OCI-LY7 (cell line): ENCODE data around the gene SEC22A.

Experiments used
- EZH2phosphoT487 ChIP-seq: fragments of 200-600 bp; sonication (generic); IDR thresholded peaks from 2 replicates; pipeline ENCODE4 v1.6.1; 2018; ENCODE audit warnings: low read depth, borderline replicate concordance, mild to moderate bottlenecking, mixed run types, antibody characterized with exemption, low read length, moderate library complexity, mixed read lengths
- TF ChIP-seq, protein P1 (sequence below): fragments of 200-600 bp; sonication (generic); conservative IDR thresholded peaks from 2 replicates; pipeline ENCODE4 v1.5.1; 2014; ENCODE audit warnings: mild to moderate bottlenecking, antibody characterized with exemption, low read length, moderate library complexity, mixed read lengths

DNA sequence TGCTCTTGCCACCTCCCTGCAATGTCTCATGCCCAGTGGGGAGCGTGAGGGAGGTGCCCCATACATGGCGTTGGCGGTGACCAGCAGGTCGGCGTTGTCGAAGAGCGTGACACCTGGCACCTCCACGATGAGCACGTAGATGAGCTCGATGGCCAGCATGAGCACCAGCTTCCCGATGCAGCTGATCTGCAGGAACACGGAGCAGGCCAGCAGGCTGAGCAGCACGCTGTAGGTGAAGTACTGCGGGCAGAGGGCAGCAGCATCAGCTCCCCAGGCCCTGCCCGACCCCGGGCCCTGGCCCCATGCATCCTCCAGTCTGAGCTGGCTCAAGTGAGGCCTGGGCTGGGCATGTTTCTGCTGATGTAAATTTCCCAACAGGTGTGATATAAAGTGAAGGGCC, 98.3 kb downstream of the SEC22A start:
- TF ChIP-seq, protein P1, sequence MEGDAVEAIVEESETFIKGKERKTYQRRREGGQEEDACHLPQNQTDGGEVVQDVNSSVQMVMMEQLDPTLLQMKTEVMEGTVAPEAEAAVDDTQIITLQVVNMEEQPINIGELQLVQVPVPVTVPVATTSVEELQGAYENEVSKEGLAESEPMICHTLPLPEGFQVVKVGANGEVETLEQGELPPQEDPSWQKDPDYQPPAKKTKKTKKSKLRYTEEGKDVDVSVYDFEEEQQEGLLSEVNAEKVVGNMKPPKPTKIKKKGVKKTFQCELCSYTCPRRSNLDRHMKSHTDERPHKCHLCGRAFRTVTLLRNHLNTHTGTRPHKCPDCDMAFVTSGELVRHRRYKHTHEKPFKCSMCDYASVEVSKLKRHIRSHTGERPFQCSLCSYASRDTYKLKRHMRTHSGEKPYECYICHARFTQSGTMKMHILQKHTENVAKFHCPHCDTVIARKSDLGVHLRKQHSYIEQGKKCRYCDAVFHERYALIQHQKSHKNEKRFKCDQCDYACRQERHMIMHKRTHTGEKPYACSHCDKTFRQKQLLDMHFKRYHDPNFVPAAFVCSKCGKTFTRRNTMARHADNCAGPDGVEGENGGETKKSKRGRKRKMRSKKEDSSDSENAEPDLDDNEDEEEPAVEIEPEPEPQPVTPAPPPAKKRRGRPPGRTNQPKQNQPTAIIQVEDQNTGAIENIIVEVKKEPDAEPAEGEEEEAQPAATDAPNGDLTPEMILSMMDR, result no peak
- TF ChIP-seq EZH2phosphoT487, result no peak
